Cardiac fibroblast (primary cell): ENCODE measurements around the gene COL9A3.

Source experiments
- DNase-seq, 2 donors: peaks; one replicate each; pipeline versions ENCODE4 v3.0.0 to v3.0.0-alpha.2; 2010; ENCODE audit warnings: low read depth in 2 of 2
- H3K4me3 ChIP-seq, 2 donors: replicated peaks in 1 of 2; 1 replicate in 1 of 2; 2 replicates in 1 of 2; pipeline ENCODE4 v1.5.1; 2011; ENCODE audit warnings: low read depth in 2 of 2, low read length in 2 of 2, mild to moderate bottlenecking in 2 of 2, moderate library complexity in 1 of 2
- TF ChIP-seq, protein P1 (sequence below): IDR thresholded peaks from one replicate; pipeline ENCODE4 v1.5.1; 2011; ENCODE audit warnings: low read depth, mild to moderate bottlenecking, low read length, inconsistent platforms

The COL9A3 gene

DNA sequence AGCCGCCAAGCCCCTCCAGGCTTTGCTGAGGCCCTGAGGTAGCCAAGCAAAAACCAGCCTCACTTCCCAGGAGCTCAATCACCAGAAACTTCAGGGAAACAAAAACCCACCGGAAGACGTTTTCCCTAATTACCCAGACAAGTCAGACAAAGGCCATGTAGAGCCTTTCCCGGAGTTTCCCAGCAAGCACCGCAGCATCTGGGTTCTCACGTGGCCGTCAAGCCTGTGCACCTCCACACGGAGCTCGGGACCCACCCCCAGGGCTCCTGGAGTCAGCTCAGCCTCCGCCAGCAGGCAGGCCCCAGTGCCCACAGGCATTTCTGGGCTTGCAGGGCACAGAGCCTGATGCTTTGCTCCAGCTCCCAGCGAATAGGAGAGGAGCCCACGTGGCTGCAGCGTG, 30.7 kb upstream of the COL9A3 start:
- TF ChIP-seq, protein P1, sequence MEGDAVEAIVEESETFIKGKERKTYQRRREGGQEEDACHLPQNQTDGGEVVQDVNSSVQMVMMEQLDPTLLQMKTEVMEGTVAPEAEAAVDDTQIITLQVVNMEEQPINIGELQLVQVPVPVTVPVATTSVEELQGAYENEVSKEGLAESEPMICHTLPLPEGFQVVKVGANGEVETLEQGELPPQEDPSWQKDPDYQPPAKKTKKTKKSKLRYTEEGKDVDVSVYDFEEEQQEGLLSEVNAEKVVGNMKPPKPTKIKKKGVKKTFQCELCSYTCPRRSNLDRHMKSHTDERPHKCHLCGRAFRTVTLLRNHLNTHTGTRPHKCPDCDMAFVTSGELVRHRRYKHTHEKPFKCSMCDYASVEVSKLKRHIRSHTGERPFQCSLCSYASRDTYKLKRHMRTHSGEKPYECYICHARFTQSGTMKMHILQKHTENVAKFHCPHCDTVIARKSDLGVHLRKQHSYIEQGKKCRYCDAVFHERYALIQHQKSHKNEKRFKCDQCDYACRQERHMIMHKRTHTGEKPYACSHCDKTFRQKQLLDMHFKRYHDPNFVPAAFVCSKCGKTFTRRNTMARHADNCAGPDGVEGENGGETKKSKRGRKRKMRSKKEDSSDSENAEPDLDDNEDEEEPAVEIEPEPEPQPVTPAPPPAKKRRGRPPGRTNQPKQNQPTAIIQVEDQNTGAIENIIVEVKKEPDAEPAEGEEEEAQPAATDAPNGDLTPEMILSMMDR: no peak
- DNase-seq: no peak
- no peak overlapping the region for H3K4me3 ChIP-seq

DNA sequence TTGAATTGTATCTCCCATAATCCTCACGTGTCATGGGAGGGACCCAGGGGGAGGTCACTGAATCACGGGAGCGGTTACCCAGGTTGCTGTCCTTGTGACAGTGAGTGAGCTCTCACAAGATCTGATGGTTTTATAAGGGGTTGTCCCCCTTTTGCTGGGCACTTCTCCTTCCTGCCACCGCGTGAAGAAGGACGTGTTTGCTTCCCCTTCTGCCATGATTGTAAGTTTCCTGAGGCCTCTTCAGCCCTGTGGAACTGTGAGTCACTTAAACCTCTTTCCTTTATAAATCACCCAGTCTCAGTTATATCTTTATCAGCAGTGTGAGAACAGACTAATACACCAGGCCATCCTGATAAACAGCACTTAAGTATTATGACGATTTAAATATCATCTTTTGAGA, 29.5 kb upstream of the COL9A3 start:
- TF ChIP-seq, protein P1: no peak
- no peak overlapping the region for H3K4me3 ChIP-seq
- DNase-seq: no peak

DNA sequence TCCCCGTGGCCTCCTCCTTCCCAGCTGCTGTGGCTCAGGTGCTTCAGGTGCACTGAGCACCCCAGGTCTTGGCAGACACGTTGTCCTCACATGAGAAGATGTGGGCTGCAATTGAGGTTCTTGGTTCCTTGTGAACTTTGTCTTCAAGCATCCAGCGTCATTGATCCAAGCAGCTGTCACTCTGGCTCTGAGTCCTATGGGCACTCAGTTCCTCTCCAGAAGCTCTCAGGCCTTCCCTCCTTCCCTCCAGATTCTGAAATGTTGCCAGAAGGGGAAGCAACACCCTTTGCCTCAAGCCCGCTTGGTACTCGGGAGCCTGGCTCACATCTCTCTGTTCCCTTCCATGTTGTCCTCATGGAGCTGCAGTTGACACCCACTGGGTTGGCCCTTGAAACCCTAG, 29.0 kb upstream of the COL9A3 start:
- DNase-seq: no peak
- no peak overlapping the region for H3K4me3 ChIP-seq
- TF ChIP-seq, protein P1: no peak

GRCh38 chr20:62788607-62789006, 28.2 kb upstream of the COL9A3 start:
- H3K4me3 ChIP-seq: no peak overlapping the region
- DNase-seq: no peak
- TF ChIP-seq, protein P1: no peak

- TF ChIP-seq, protein P1: no peak
- H3K4me3 ChIP-seq: no peak overlapping the region
- no peak for DNase-seq
Observed at GRCh38 chr20:62790075-62790474, 26.8 kb upstream of the COL9A3 start.

DNA sequence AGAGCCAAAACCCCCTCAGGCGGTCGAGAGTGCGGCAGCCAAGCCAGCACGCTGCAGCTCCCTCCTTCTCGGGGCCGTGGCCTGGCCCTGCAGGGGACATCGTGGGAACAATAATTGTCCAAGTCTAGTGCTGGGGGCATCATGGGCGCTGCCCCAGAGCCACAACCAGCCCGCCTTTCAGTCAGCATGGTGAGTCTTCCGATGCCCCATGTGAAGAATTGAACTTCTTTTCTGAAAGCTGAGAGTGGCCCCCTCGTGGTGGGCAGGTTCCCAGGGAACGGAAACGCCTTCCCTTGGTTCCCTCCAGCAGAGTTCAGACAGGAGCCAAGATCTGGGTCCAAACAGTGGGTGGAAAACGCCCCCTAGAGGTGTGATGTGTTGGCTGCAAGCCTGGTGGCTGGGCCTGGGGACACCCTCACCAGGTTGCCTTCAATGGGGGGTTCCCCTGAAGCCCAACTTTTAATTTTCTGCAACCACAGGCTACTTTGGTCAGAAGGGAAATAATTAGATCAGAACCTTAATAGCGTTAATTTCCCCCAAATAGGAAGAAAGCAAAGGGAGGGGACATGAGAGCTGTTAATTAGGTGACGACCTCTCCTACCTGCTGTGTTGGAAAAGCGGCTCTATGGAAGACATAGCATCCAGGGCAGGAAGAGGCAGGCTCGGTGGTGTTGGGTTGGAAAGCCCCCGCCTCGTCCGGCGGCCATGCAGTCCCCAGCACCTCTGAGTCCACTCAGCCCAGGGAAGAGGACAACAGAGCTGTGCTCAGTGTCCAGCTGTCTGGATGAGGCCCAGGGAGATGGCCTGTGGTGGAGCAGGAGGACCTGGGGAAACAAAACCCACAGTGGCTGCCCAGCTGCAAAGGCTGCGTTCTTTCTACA, 25.3 kb upstream of the COL9A3 start:
- TF ChIP-seq, protein P1: peak; percentile 97
- DNase-seq: peak; percentile 93 to 95
- no peak overlapping the region for H3K4me3 ChIP-seq
